Ovary (tissue), 3 donors: ENCODE data around the gene TMEM69.

Source experiments
- EP300 ChIP-seq: sonication (generic); formaldehyde crosslinking; IDR thresholded peaks from one replicate; pipeline ENCODE4 v1.6.1; 2017; ENCODE audit warnings: antibody characterized with exemption
- POLR2A ChIP-seq: fragments of 450-650 bp; IDR thresholded peaks from one replicate; pipeline ENCODE4 v1.6.1; 2017; ENCODE audit warnings: antibody characterized with exemption, mild to moderate bottlenecking, moderate library complexity
- TF ChIP-seq, protein P1 (sequence below), 3 donors: fragments of 450-650 bp in 2 of 3; fragments of 200-600 bp in 1 of 3; IDR thresholded peaks; one replicate each; pipeline versions ENCODE4 v1.5.1 to v1.8.0; 2016 to 2022; ENCODE audit warnings: antibody characterized with exemption in 3 of 3, mild to moderate bottlenecking in 1 of 3
- donor health status: DM: no; HTN: no; CAD: no.

- TF ChIP-seq, protein P1, sequence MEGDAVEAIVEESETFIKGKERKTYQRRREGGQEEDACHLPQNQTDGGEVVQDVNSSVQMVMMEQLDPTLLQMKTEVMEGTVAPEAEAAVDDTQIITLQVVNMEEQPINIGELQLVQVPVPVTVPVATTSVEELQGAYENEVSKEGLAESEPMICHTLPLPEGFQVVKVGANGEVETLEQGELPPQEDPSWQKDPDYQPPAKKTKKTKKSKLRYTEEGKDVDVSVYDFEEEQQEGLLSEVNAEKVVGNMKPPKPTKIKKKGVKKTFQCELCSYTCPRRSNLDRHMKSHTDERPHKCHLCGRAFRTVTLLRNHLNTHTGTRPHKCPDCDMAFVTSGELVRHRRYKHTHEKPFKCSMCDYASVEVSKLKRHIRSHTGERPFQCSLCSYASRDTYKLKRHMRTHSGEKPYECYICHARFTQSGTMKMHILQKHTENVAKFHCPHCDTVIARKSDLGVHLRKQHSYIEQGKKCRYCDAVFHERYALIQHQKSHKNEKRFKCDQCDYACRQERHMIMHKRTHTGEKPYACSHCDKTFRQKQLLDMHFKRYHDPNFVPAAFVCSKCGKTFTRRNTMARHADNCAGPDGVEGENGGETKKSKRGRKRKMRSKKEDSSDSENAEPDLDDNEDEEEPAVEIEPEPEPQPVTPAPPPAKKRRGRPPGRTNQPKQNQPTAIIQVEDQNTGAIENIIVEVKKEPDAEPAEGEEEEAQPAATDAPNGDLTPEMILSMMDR (IDR thresholded peaks at IDR 0.05), result no peak
- no peak for TF ChIP-seq EP300
- TF ChIP-seq POLR2A, result no peak
Observed at GRCh38 chr1:45679123-45679522, 8.9 kb upstream of the TMEM69 start.
